Measurements from ENCODE around the gene TMEM145.

GRCh38 chr19:42273407-42274064 lies 39.6 kb upstream of the TMEM145 start:
- TF ChIP-seq CTCF (conservative IDR thresholded peaks at IDR 0.05; ENCODE audit: low read depth, low read length) (no peak), EZH2 (IDR thresholded peaks at IDR 0.05; ENCODE audit: low read length, unreplicated experiment) (no peak), EZH2phosphoT487 (IDR thresholded peaks at IDR 0.05; ENCODE audit: borderline replicate concordance, low read length) (no peak)
